HEK293 (cell line): Measurements from ENCODE around the gene C12orf57.
A peak's percentile ranks its signal among the peaks of the same experiment; 100 is the strongest.

Source experiments
- CTCF ChIA-PET: fragments of 350-600 bp; formaldehyde crosslinking; extraction: SDS; loops from one replicate; lab custom pipeline; 2021; ENCODE audit warnings: antibody characterized with exemption; lab: Yijun Ruan, JAX
- POLR2A ChIA-PET: fragments of 300-600 bp; formaldehyde crosslinking; extraction: SDS; loops from one replicate; lab custom pipeline; 2020; ENCODE audit warnings: antibody characterized with exemption, inconsistent platforms; lab: Yijun Ruan, JAX
- H3K27ac ChIP-seq: fragments of 200-500 bp; sonication (Bioruptor generic); 2 replicates; pipeline ENCODE4 v1.5.1; 2014; ENCODE audit warnings: low read depth, low read length, control low read depth, inconsistent platforms; ENCODE audit errors: extremely low read depth
- H3K36me3 ChIP-seq, 2 experiments: fragments of 200-500 bp in 1 of 2; sonication (Bioruptor generic) in 1 of 2; 1 replicate in 1 of 2; 2 replicates in 1 of 2; pipeline ENCODE4 v1.5.1; 2014 to 2017; ENCODE audit warnings: inconsistent platforms in 2 of 2, low read length in 2 of 2; ENCODE audit not compliant: control insufficient read depth in 2 of 2, insufficient read depth in 1 of 2
- H3K4me1 ChIP-seq: fragments of 200-500 bp; sonication (Bioruptor generic); 2 replicates; pipeline ENCODE4 v1.5.1; 2014; ENCODE audit warnings: mild to moderate bottlenecking, low read length, inconsistent platforms; ENCODE audit not compliant: control insufficient read depth, insufficient read depth
- H3K4me3 ChIP-seq: 2 replicates; pipeline ENCODE4 v1.5.1; 2011; ENCODE audit warnings: low read depth, mild to moderate bottlenecking, control low read depth, low read length, moderate library complexity
- H3K9me3 ChIP-seq: fragments of 200-500 bp; sonication (Bioruptor generic); 2 replicates; pipeline ENCODE4 v1.5.1; 2014; ENCODE audit warnings: low read depth, low read length, inconsistent platforms; ENCODE audit not compliant: control insufficient read depth, insufficient read depth
- HOXD13 ChIP-seq: sonication (generic); formaldehyde crosslinking; IDR thresholded peaks from 2 replicates; pipeline ENCODE4 v1.8.0; 2022; ENCODE audit warnings: missing genetic modification reagents, borderline replicate concordance
- OVOL3 ChIP-seq: fragments of 450-650 bp; formaldehyde crosslinking; IDR thresholded peaks from 2 replicates; pipeline ENCODE4 v1.5.1; 2016; ENCODE audit warnings: missing biosample characterization, missing genetic modification characterization
- SCRT2 ChIP-seq: fragments of 450-650 bp; formaldehyde crosslinking; IDR thresholded peaks from 2 replicates; pipeline ENCODE4 v1.5.1; 2016; ENCODE audit warnings: missing biosample characterization, missing genetic modification characterization
- WT1 ChIP-seq: fragments of 450-650 bp; formaldehyde crosslinking; IDR thresholded peaks from 2 replicates; pipeline ENCODE4 v1.5.1; 2016; ENCODE audit warnings: missing biosample characterization, missing genetic modification characterization
- ZBTB17 ChIP-seq: fragments of 450-650 bp; formaldehyde crosslinking; IDR thresholded peaks from 2 replicates; pipeline ENCODE4 v1.5.1; 2016; ENCODE audit warnings: missing biosample characterization, missing genetic modification characterization
- ZBTB49 ChIP-seq: fragments of 450-650 bp; formaldehyde crosslinking; IDR thresholded peaks from 2 replicates; pipeline ENCODE4 v1.5.1; 2016; ENCODE audit warnings: missing biosample characterization, missing genetic modification characterization, low read depth
- ZFHX2 ChIP-seq: fragments of 450-650 bp; formaldehyde crosslinking; conservative IDR thresholded peaks from 2 replicates; pipeline ENCODE4 v1.5.1; 2016; ENCODE audit warnings: missing biosample characterization, missing genetic modification characterization
- ZFP69B ChIP-seq: fragments of 450-650 bp; formaldehyde crosslinking; IDR thresholded peaks from 2 replicates; pipeline ENCODE4 v1.5.1; 2016; ENCODE audit warnings: missing biosample characterization, missing genetic modification characterization
- ZNF132 ChIP-seq: fragments of 450-650 bp; formaldehyde crosslinking; IDR thresholded peaks from 2 replicates; pipeline ENCODE4 v1.5.1; 2017; ENCODE audit warnings: missing biosample characterization, missing genetic modification characterization, borderline replicate concordance
- ZNF19 ChIP-seq: fragments of 450-650 bp; formaldehyde crosslinking; IDR thresholded peaks from 2 replicates; pipeline ENCODE4; 2016; ENCODE audit warnings: missing biosample characterization, missing genetic modification characterization, low read depth
- ZNF24 ChIP-seq: fragments of 450-650 bp; formaldehyde crosslinking; IDR thresholded peaks from 2 replicates; pipeline ENCODE4 v1.5.1; 2016; ENCODE audit warnings: missing biosample characterization, missing genetic modification characterization
- ZNF26 ChIP-seq: fragments of 450-650 bp; formaldehyde crosslinking; IDR thresholded peaks from 2 replicates; pipeline ENCODE4 v1.5.1; 2016; ENCODE audit warnings: missing biosample characterization, missing genetic modification characterization
- ZNF311 ChIP-seq: fragments of 450-650 bp; formaldehyde crosslinking; IDR thresholded peaks from 2 replicates; pipeline ENCODE4 v1.5.1; 2017; ENCODE audit warnings: missing biosample characterization, missing genetic modification characterization, borderline replicate concordance
- ZNF433 ChIP-seq: fragments of 450-650 bp; formaldehyde crosslinking; IDR thresholded peaks from 2 replicates; pipeline ENCODE4 v1.5.1; 2016; ENCODE audit warnings: missing biosample characterization, missing genetic modification characterization, low read depth
- ZNF513 ChIP-seq: fragments of 450-650 bp; IDR thresholded peaks from 2 replicates; pipeline ENCODE4 v1.5.1; 2018; ENCODE audit warnings: missing biosample characterization, missing genetic modification characterization
- ZNF560 ChIP-seq: fragments of 450-650 bp; formaldehyde crosslinking; IDR thresholded peaks from 2 replicates; pipeline ENCODE4 v1.5.1; 2017; ENCODE audit warnings: missing biosample characterization, missing genetic modification characterization, borderline replicate concordance
- ZNF571 ChIP-seq: fragments of 450-650 bp; formaldehyde crosslinking; IDR thresholded peaks from 2 replicates; pipeline ENCODE4 v1.5.0; 2017; ENCODE audit warnings: missing biosample characterization, missing genetic modification characterization
- ZNF701 ChIP-seq: fragments of 450-650 bp; formaldehyde crosslinking; IDR thresholded peaks from 2 replicates; pipeline ENCODE4 v1.5.1; 2016; ENCODE audit warnings: missing biosample characterization, missing genetic modification characterization
- ZNF747 ChIP-seq: fragments of 450-650 bp; formaldehyde crosslinking; IDR thresholded peaks from 2 replicates; pipeline ENCODE4 v1.5.1; 2016; ENCODE audit warnings: missing biosample characterization, missing genetic modification characterization
- ZNF768 ChIP-seq: fragments of 450-650 bp; formaldehyde crosslinking; IDR thresholded peaks from 2 replicates; pipeline ENCODE4 v1.5.1; 2018; ENCODE audit warnings: missing biosample characterization, mild to moderate bottlenecking, missing genetic modification characterization
- ZNF785 ChIP-seq: fragments of 450-650 bp; formaldehyde crosslinking; IDR thresholded peaks from 2 replicates; pipeline ENCODE4 v1.5.1; 2016; ENCODE audit warnings: missing biosample characterization, missing genetic modification characterization
- ZNF837 ChIP-seq: fragments of 450-650 bp; formaldehyde crosslinking; IDR thresholded peaks from 2 replicates; pipeline ENCODE4 v1.5.1; 2016; ENCODE audit warnings: missing biosample characterization, missing genetic modification characterization
- ZSCAN18 ChIP-seq: fragments of 450-650 bp; formaldehyde crosslinking; IDR thresholded peaks from 2 replicates; pipeline ENCODE4 v1.5.1; 2016; ENCODE audit warnings: missing biosample characterization, missing genetic modification characterization

The C12orf57 gene

GRCh38 chr12:6957151-6957701 lies 13.4 kb downstream of the C12orf57 start:
- peaks cover 2% of the 10 kb centered on the region; the same call in 1 of the 2 replicates for H3K4me1 ChIP-seq
- H3K4me3 ChIP-seq = no peak overlapping the region
- CTCF ChIA-PET = interaction anchor here (0.5 to 1.0 kb wide), 4 partner anchors 12 to 387 kb away, joined by 3 to 4 read pairs (median 3); no protein-coding TSS in a partner anchor
- H3K9me3 ChIP-seq = no peaks in the 10 kb centered on the region
- H3K36me3 ChIP-seq = no peaks in the 10 kb centered on the region
- no peak overlapping the region for H3K27ac ChIP-seq
- TF ChIP-seq SCRT2 (tag by site-specific recombination) = peak; percentile 20; the same call in 1 of the 2 replicates
- no peak for TF ChIP-seq ZNF560 (tag by site-specific recombination)
- POLR2A ChIA-PET = interaction anchor here (0.5 kb wide), 1 partner anchor 11 kb away, joined by 3 read pairs; no protein-coding TSS in a partner anchor

- Histone ChIP-seq H3K4me3 (no peak overlapping the region), H3K27ac (no peak overlapping the region), H3K9me3 (no peaks in the 10 kb centered on the region), H3K4me1 (peaks cover 2% of the 10 kb centered on the region; the same call in 1 of the 2 replicates), H3K36me3 (no peaks in the 10 kb centered on the region)
- TF ChIP-seq ZNF785 (no peak), ZNF26 (tag by site-specific recombination) (no peak), ZNF132 (tag by site-specific recombination) (no peak), ZFP69B (tag by site-specific recombination) (no peak), ZNF513 (no peak), ZNF433 (tag by site-specific recombination) (no peak), ZNF560 (tag by site-specific recombination) (no peak), ZNF701 (no peak), HOXD13 (CRISPR knock-in tag) (no peak), ZNF837 (tag by site-specific recombination) (no peak), ZNF571 (tag by site-specific recombination) (no peak), WT1 (no peak), ZFHX2 (no peak), ZNF768 (tag by site-specific recombination) (no peak), ZNF24 (tag by site-specific recombination) (no peak), OVOL3 (tag by site-specific recombination) (no peak)
- CTCF ChIA-PET = interaction anchor here (0.5 to 1.0 kb wide), 3 partner anchors 13 to 136 kb away, joined by 3 to 4 read pairs (median 3); partner anchors contain the start of gene SPSB2
- POLR2A ChIA-PET = interaction anchor here (1.2 kb wide), 1 partner anchor 91 kb away, joined by 3 read pairs; the partner anchor contains the start of gene TPI1
Observed at GRCh38 chr12:6957741-6958608, 14.2 kb downstream of the C12orf57 start.

- TF ChIP-seq ZBTB49 (tag by site-specific recombination) = no peak
- no peak for TF ChIP-seq ZNF19 (tag by site-specific recombination)
- TF ChIP-seq ZNF747 (tag by site-specific recombination) = no peak
- TF ChIP-seq ZNF311 (tag by site-specific recombination) = no peak
- no peak for TF ChIP-seq ZSCAN18 (tag by site-specific recombination)
- no peak for TF ChIP-seq ZBTB17 (tag by site-specific recombination)
- CTCF ChIA-PET = interaction anchor here (0.9 to 1.0 kb wide), 2 partner anchors 14 to 86 kb away, joined by 3 read pairs; partner anchors contain the start of gene SPSB2
- Histone ChIP-seq H3K4me3 (no peak overlapping the region), H3K9me3 (no peaks in the 10 kb centered on the region), H3K27ac (no peak overlapping the region), H3K4me1 (peaks cover 2% of the 10 kb centered on the region; the same call in 1 of the 2 replicates), H3K36me3 (no peaks in the 10 kb centered on the region)
- POLR2A ChIA-PET = interaction anchor here (1.0 to 1.2 kb wide), 2 partner anchors 12 to 92 kb away, joined by 3 to 5 read pairs; partner anchors contain the start of gene TPI1
Observed at GRCh38 chr12:6958609-6959057, 14.8 kb downstream of the C12orf57 start.
